Tibial nerve (tissue), 4 donors: ENCODE measurements around the gene OPRD1. TPM values are rescaled to one million over a fixed set of nuclear protein-coding genes. Genes with fewer than 3 reads are reported as not detected.
"Not testable (repeated sequence)": the region's sequence is repeated elsewhere in the genome, so short reads cannot be mapped to it uniquely, and the experiment has no call there.

ENCODE experiments used
- DNase-seq, 2 donors: peaks; one replicate each; pipeline ENCODE4 v3.0.0-alpha.2; 2019; ENCODE audit warnings: low spot score in 2 of 2
- H3K27ac ChIP-seq, 4 donors: fragments of 200-600 bp; sonication (generic) in 3 of 4; one replicate each; pipeline ENCODE4 v1.5.1; 2017 to 2019; ENCODE audit warnings: mild to moderate bottlenecking in 1 of 4
- H3K27me3 ChIP-seq, 2 donors: fragments of 200-600 bp; sonication (generic) in 1 of 2; one replicate each; pipeline versions ENCODE4 v1.5.1 to v1.6.0; 2017 to 2019
- H3K36me3 ChIP-seq, 3 donors: fragments of 200-600 bp; sonication (generic); one replicate each; pipeline ENCODE4 v1.5.1; 2018 to 2019
- H3K4me1 ChIP-seq, 4 donors: fragments of 200-600 bp; sonication (generic) in 3 of 4; one replicate each; pipeline ENCODE4 v1.5.1; 2017 to 2019
- H3K4me3 ChIP-seq, 4 donors: fragments of 200-600 bp; sonication (generic) in 3 of 4; one replicate each; pipeline ENCODE4 v1.5.1; 2017 to 2019; ENCODE audit warnings: mild to moderate bottlenecking in 1 of 4, moderate library complexity in 1 of 4
- H3K9me3 ChIP-seq, 4 donors: fragments of 200-600 bp; sonication (generic) in 3 of 4; one replicate each; pipeline ENCODE4 v1.5.1; 2017 to 2019
- CTCF ChIP-seq, 5 experiments: fragments of 200-600 bp in 3 of 5; fragments of 450-650 bp in 2 of 5; sonication (generic) in 3 of 5; IDR thresholded peaks; one replicate each; pipeline ENCODE4 v1.5.1; 2016 to 2019; ENCODE audit warnings: antibody characterized with exemption in 5 of 5, mild to moderate bottlenecking in 3 of 5, moderate library complexity in 2 of 5
- EP300 ChIP-seq, 2 donors: sonication (generic); formaldehyde crosslinking; IDR thresholded peaks; one replicate each; pipeline ENCODE4 v1.6.1; 2017; ENCODE audit warnings: antibody characterized with exemption in 2 of 2, mild to moderate bottlenecking in 1 of 2
- POLR2A ChIP-seq, 2 donors: fragments of 450-650 bp; IDR thresholded peaks; one replicate each; pipeline ENCODE4 v1.6.1; 2017; ENCODE audit warnings: antibody characterized with exemption in 2 of 2, mild to moderate bottlenecking in 2 of 2, moderate library complexity in 2 of 2
- WGBS, 2 donors: methylation state at CpG; one replicate each; pipeline ENCODE4 v1.1.5; 2018; 5-methylcytosine and 5-hydroxymethylcytosine counted together
- total RNA-seq, 4 donors: library from RNA; depleted of rRNA; stranded (reverse); fragments of >200 nt; gene quantifications; one replicate each; pipeline ENCODE4 v1.1.0, GENCODE V29; 2016

OPRD1 gene
- total RNA-seq, 4 donors from 2014 or later: not detected

GRCh38 chr1:28833381-28833780 lies 21.4 kb downstream of the OPRD1 start:
- no peak for DNase-seq

GRCh38 chr1:28835237-28835650 lies 23.3 kb downstream of the OPRD1 start:
- Histone ChIP-seq H3K36me3 (no peaks in the 10 kb centered on the region), H3K27ac (no peak overlapping the region), H3K27me3 (no peaks in the 10 kb centered on the region), H3K9me3 (no peaks in the 10 kb centered on the region), H3K4me1 (no peaks in the 10 kb centered on the region), H3K4me3 (no peak overlapping the region)
- 24 to 35% methylated on average over 4 of the region's 4 CpGs for WGBS, 2 donors
- no peak for DNase-seq
- no peak for TF ChIP-seq CTCF (IDR thresholded peaks at IDR 0.05)
- TF ChIP-seq EP300 (IDR thresholded peaks at IDR 0.05): no peak
- TF ChIP-seq POLR2A (IDR thresholded peaks at IDR 0.05): no peak

More at GRCh38 chr1:28833381-28833780, 21.4 kb downstream of the OPRD1 start:
- H3K27me3 ChIP-seq: no peaks in the 10 kb centered on the region
- H3K36me3 ChIP-seq: no peaks in the 10 kb centered on the region
- 87 to 91% methylated on average over 7 of the region's 7 CpGs for WGBS, 2 donors
- TF ChIP-seq CTCF (IDR thresholded peaks at IDR 0.05): no peak
- no peak for TF ChIP-seq POLR2A (IDR thresholded peaks at IDR 0.05)
- no peak for TF ChIP-seq EP300 (IDR thresholded peaks at IDR 0.05)
- H3K27ac ChIP-seq: no peak overlapping the region
- no peak overlapping the region for H3K4me3 ChIP-seq
- H3K4me1 ChIP-seq: no peaks in the 10 kb centered on the region
- H3K9me3 ChIP-seq: no peaks in the 10 kb centered on the region

GRCh38 chr1:28836421-28836956 lies 24.5 kb downstream of the OPRD1 start:
- TF ChIP-seq EP300 (IDR thresholded peaks at IDR 0.05) (no peak), POLR2A (IDR thresholded peaks at IDR 0.05) (no peak), CTCF (IDR thresholded peaks at IDR 0.05) (no peak)
- H3K27me3 ChIP-seq: no peaks in the 10 kb centered on the region
- no peaks in the 10 kb centered on the region for H3K4me1 ChIP-seq
- DNase-seq: no peak
- no peak overlapping the region for H3K4me3 ChIP-seq
- H3K36me3 ChIP-seq: no peaks in the 10 kb centered on the region
- H3K27ac ChIP-seq: no peak overlapping the region
- H3K9me3 ChIP-seq: no peaks in the 10 kb centered on the region
- 80 to 81% methylated on average over 15 of the region's 15 CpGs for WGBS, 2 donors

GRCh38 chr1:28840928-28841544 lies 29.1 kb downstream of the OPRD1 start:
- Histone ChIP-seq H3K27me3 (no peaks in the 10 kb centered on the region), H3K36me3 (no peaks in the 10 kb centered on the region), H3K27ac (no peak overlapping the region), H3K4me3 (no peak overlapping the region), H3K4me1 (no peaks in the 10 kb centered on the region), H3K9me3 (no peaks in the 10 kb centered on the region)
- DNase-seq: no peak
- no peak for TF ChIP-seq EP300 (IDR thresholded peaks at IDR 0.05)
- TF ChIP-seq CTCF (IDR thresholded peaks at IDR 0.05): no peak
- WGBS, 2 donors: 81 to 83% methylated on average over 8 of the region's 8 CpGs

- Histone ChIP-seq H3K9me3 (no peaks in the 10 kb centered on the region), H3K27ac (no peak overlapping the region), H3K36me3 (no peaks in the 10 kb centered on the region), H3K27me3 (no peaks in the 10 kb centered on the region), H3K4me1 (no peaks in the 10 kb centered on the region), H3K4me3 (no peak overlapping the region)
- 55 to 65% methylated on average over 8 of the region's 8 CpGs for WGBS, 2 donors
- TF ChIP-seq POLR2A (IDR thresholded peaks at IDR 0.05): no peak
- TF ChIP-seq CTCF (IDR thresholded peaks at IDR 0.05): no peak
- peak in 1 of 2 donors; percentile 8 for TF ChIP-seq EP300 (IDR thresholded peaks at IDR 0.05)
- no peak for DNase-seq
These were observed 34.0 kb downstream of the OPRD1 start for GRCh38 chr1:28845786-28846543.

GRCh38 chr1:28847207-28847606 lies 35.2 kb downstream of the OPRD1 start:
- WGBS, 2 donors: 92 to 97% methylated on average over 6 of the region's 6 CpGs
- H3K4me1 ChIP-seq, DNase-seq, H3K9me3 ChIP-seq, H3K27ac ChIP-seq, H3K36me3 ChIP-seq, H3K4me3 ChIP-seq, H3K27me3 ChIP-seq: not testable (repeated sequence)
